HL-60 (cell line): ENCODE data around the gene GALNT3.

Experiments
- DNase-seq, 2 experiments: peaks; one replicate each; pipeline ENCODE4 v3.0.0-alpha.2; 2010 to 2020; ENCODE audit warnings: low read depth in 1 of 2, low spot score in 1 of 2
- H3K27ac ChIP-seq: fragments of 250-450 bp; sonication (Bioruptor Pico); replicated peaks from 2 replicates; pipeline ENCODE4 v1.5.1; 2020; ENCODE audit warnings: mild to moderate bottlenecking, moderate library complexity
- H3K27me3 ChIP-seq: fragments of 250-450 bp; sonication (Bioruptor Pico); 2 replicates; pipeline ENCODE4 v1.5.1; 2021; ENCODE audit warnings: mild to moderate bottlenecking, moderate library complexity; ENCODE audit not compliant: insufficient read depth, poor library complexity, severe bottlenecking
- H3K4me3 ChIP-seq: replicated peaks from 2 replicates; pipeline ENCODE4 v1.5.1; 2011; ENCODE audit warnings: mild to moderate bottlenecking, control low read depth, low read length; ENCODE audit not compliant: insufficient read depth
- CTCF ChIP-seq: IDR thresholded peaks from one replicate; pipeline ENCODE4 v1.5.1; 2011; ENCODE audit warnings: low read length, control low read depth, inconsistent platforms; ENCODE audit not compliant: insufficient read depth
- GABPA ChIP-seq: IDR thresholded peaks from 2 replicates; pipeline ENCODE4 v1.6.1; 2012; ENCODE audit warnings: low read depth
- POLR2AphosphoS5 ChIP-seq: IDR thresholded peaks from 2 replicates; pipeline ENCODE4 v1.6.1; 2012; ENCODE audit warnings: low read depth
- SPI1 ChIP-seq: IDR thresholded peaks from 2 replicates; pipeline ENCODE4 v1.6.1; 2012; ENCODE audit warnings: low read depth, mild to moderate bottlenecking, borderline replicate concordance
- TF ChIP-seq, protein P1 (sequence below): IDR thresholded peaks from 2 replicates; pipeline ENCODE4 v1.6.1; 2012; ENCODE audit warnings: low read depth; ENCODE audit not compliant: insufficient replicate concordance

GALNT3 gene

GRCh38 chr2:165839610-165840009, 45.6 kb upstream of the GALNT3 start:
- Histone ChIP-seq H3K27me3 (no peaks in the 10 kb centered on the region), H3K27ac (no peak overlapping the region), H3K4me3 (no peak overlapping the region)
- no peak for TF ChIP-seq SPI1
- TF ChIP-seq POLR2AphosphoS5, result no peak
- TF ChIP-seq GABPA, result no peak
- TF ChIP-seq, protein P1, sequence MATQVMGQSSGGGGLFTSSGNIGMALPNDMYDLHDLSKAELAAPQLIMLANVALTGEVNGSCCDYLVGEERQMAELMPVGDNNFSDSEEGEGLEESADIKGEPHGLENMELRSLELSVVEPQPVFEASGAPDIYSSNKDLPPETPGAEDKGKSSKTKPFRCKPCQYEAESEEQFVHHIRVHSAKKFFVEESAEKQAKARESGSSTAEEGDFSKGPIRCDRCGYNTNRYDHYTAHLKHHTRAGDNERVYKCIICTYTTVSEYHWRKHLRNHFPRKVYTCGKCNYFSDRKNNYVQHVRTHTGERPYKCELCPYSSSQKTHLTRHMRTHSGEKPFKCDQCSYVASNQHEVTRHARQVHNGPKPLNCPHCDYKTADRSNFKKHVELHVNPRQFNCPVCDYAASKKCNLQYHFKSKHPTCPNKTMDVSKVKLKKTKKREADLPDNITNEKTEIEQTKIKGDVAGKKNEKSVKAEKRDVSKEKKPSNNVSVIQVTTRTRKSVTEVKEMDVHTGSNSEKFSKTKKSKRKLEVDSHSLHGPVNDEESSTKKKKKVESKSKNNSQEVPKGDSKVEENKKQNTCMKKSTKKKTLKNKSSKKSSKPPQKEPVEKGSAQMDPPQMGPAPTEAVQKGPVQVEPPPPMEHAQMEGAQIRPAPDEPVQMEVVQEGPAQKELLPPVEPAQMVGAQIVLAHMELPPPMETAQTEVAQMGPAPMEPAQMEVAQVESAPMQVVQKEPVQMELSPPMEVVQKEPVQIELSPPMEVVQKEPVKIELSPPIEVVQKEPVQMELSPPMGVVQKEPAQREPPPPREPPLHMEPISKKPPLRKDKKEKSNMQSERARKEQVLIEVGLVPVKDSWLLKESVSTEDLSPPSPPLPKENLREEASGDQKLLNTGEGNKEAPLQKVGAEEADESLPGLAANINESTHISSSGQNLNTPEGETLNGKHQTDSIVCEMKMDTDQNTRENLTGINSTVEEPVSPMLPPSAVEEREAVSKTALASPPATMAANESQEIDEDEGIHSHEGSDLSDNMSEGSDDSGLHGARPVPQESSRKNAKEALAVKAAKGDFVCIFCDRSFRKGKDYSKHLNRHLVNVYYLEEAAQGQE, result no peak
- no peak for TF ChIP-seq CTCF
- no peak for DNase-seq

- no peak for DNase-seq
- no peak overlapping the region for H3K4me3 ChIP-seq
- H3K27ac ChIP-seq, result no peak overlapping the region
- H3K27me3 ChIP-seq, result no peaks in the 10 kb centered on the region
- TF ChIP-seq GABPA (no peak), CTCF (no peak), POLR2AphosphoS5 (no peak), SPI1 (no peak)
- TF ChIP-seq, protein P1, result no peak
Observed at GRCh38 chr2:165837122-165837521, 43.1 kb upstream of the GALNT3 start.

DNA sequence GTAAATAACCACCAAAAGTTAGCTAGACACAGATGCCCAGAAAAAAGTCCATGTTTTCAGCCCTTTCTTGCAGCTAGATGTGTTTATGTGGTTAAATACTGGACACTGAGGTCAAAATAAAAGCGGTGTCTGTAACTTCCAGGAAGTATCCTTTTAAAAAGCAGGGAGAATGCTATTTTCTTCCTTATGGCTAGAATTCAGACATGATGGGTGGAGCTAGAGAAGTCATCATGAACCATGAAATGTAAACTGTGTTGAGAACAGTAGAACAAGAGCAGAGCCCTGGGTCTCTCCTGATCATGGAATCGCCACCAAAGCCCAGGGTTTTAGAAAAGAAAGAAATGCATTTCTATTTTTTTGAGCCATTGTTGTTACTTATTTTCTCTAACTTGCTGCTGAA, 41.3 kb upstream of the GALNT3 start:
- Histone ChIP-seq H3K27ac (no peak overlapping the region), H3K27me3 (no peaks in the 10 kb centered on the region), H3K4me3 (no peak overlapping the region)
- no peak for TF ChIP-seq CTCF
- DNase-seq, result no peak

- Histone ChIP-seq H3K27ac (no peak overlapping the region), H3K27me3 (no peaks in the 10 kb centered on the region), H3K4me3 (no peak overlapping the region)
- TF ChIP-seq POLR2AphosphoS5 (no peak), GABPA (no peak), CTCF (no peak), SPI1 (no peak)
- TF ChIP-seq, protein P1, result no peak
- no peak for DNase-seq
Observed at GRCh38 chr2:165833156-165833555, 39.1 kb upstream of the GALNT3 start.
